Breast epithelium (tissue), 4 donors: ENCODE results near the gene NR4A1. TPM values are rescaled to one million over a fixed set of nuclear protein-coding genes. Genes with fewer than 3 reads are reported as not detected.

ENCODE experiments used
- DNase-seq, 2 donors: peaks; one replicate each; pipeline ENCODE4 v3.0.0-alpha.2; 2019; ENCODE audit warnings: low spot score in 2 of 2
- H3K27ac ChIP-seq, 2 donors: fragments of 200-600 bp; sonication (generic) in 1 of 2; one replicate each; pipeline ENCODE4 v1.5.1; 2016 to 2019; ENCODE audit warnings: mild to moderate bottlenecking in 1 of 2
- H3K27me3 ChIP-seq, 2 donors: fragments of 200-600 bp; sonication (generic) in 1 of 2; one replicate each; pipeline versions ENCODE4 v1.5.1 to v1.6.0; 2017 to 2019; ENCODE audit warnings: control low read depth in 1 of 2, mild to moderate bottlenecking in 1 of 2
- H3K36me3 ChIP-seq: fragments of 200-600 bp; one replicate; pipeline ENCODE4 v1.5.1; 2019
- H3K4me1 ChIP-seq, 2 donors: fragments of 200-600 bp; sonication (generic); one replicate each; pipeline ENCODE4 v1.5.1; 2016 to 2019; ENCODE audit warnings: control low read depth in 1 of 2
- H3K4me3 ChIP-seq, 3 donors: fragments of 200-600 bp; sonication (generic); 1 replicate in 2 of 3; 2 replicates in 1 of 3; pipeline ENCODE4 v1.5.1; 2016 to 2019; ENCODE audit warnings: mild to moderate bottlenecking in 3 of 3, moderate library complexity in 2 of 3
- H3K9me3 ChIP-seq, 2 donors: fragments of 200-600 bp; sonication (generic) in 1 of 2; one replicate each; pipeline ENCODE4 v1.5.1; 2016 to 2019; ENCODE audit warnings: control low read depth in 1 of 2
- CTCF ChIP-seq, 3 donors: fragments of 450-650 bp; IDR thresholded peaks; one replicate each; pipeline ENCODE4 v1.5.1; 2016 to 2017; ENCODE audit warnings: antibody characterized with exemption in 3 of 3, mild to moderate bottlenecking in 3 of 3, moderate library complexity in 3 of 3
- POLR2A ChIP-seq: fragments of 450-650 bp; IDR thresholded peaks from one replicate; pipeline ENCODE4 v1.6.1; 2016; ENCODE audit warnings: antibody characterized with exemption, mild to moderate bottlenecking, moderate library complexity
- POLR2AphosphoS5 ChIP-seq, 3 donors: sonication (generic); formaldehyde crosslinking; IDR thresholded peaks; one replicate each; pipeline ENCODE4 v1.6.1; 2017; ENCODE audit warnings: antibody characterized with exemption in 3 of 3
- intact Hi-C: fragments of 100-400 bp; cut with DNase I; formaldehyde crosslinking; loops from one replicate; pipeline ENCODE4 v1.15.1; 2023; ENCODE audit warnings: low total_unique reads
- total RNA-seq, 3 donors: library from RNA; depleted of rRNA; stranded (reverse); fragments of >200 nt; gene quantifications; one replicate each; pipeline ENCODE4 v1.1.0, GENCODE V29; 2016

Gene NR4A1
- total RNA-seq, 3 donors from 2014 or later, result 35.7 to 154 (median 66.2) TPM

GRCh38 chr12:52074971-52075724, 23.9 kb downstream of the NR4A1 start:
- intact Hi-C loops, result loop anchor here (5.0 kb wide), 1 partner anchor 403 kb away; no protein-coding TSS in a partner anchor
- Histone ChIP-seq H3K27ac (no peak overlapping the region), H3K27me3 (no peaks in the 10 kb centered on the region), H3K9me3 (no peaks in the 10 kb centered on the region), H3K36me3 (no peaks in the 10 kb centered on the region), H3K4me3 (no peak overlapping the region), H3K4me1 (peaks cover 0 to 12% of the 10 kb centered on the region in 2 donors)
- TF ChIP-seq POLR2AphosphoS5 (IDR thresholded peaks at IDR 0.05) (no peak), POLR2A (no peak), CTCF (IDR thresholded peaks at IDR 0.05) (no peak)
- DNase-seq, result no peak

- Histone ChIP-seq H3K4me3 (no peak overlapping the region), H3K9me3 (no peaks in the 10 kb centered on the region), H3K27me3 (no peaks in the 10 kb centered on the region), H3K27ac (no peak overlapping the region), H3K36me3 (no peaks in the 10 kb centered on the region), H3K4me1 (peaks cover 0 to 10% of the 10 kb centered on the region in 2 donors)
- intact Hi-C loops, result loop anchor here (5.0 kb wide), 1 partner anchor 405 kb away; no protein-coding TSS in a partner anchor
- no peak for TF ChIP-seq CTCF (IDR thresholded peaks at IDR 0.05)
- no peak for TF ChIP-seq POLR2A
- TF ChIP-seq POLR2AphosphoS5 (IDR thresholded peaks at IDR 0.05), result no peak
- no peak for DNase-seq
Measured at GRCh38 chr12:52076811-52077210, 25.6 kb downstream of the NR4A1 start.

GRCh38 chr12:52078276-52078675, 27.0 kb downstream of the NR4A1 start:
- Histone ChIP-seq H3K4me3 (no peak overlapping the region), H3K36me3 (no peaks in the 10 kb centered on the region)
- intact Hi-C loops, result loop anchor here (5.0 kb wide), 1 partner anchor 406 kb away; no protein-coding TSS in a partner anchor

GRCh38 chr12:52079576-52080402, 28.5 kb downstream of the NR4A1 start, which contains the start of gene SMIM41:
SMIM41 (plus strand) TSS chr12:52079704; CDS start chr12:52079780, 76 bp downstream.
- Histone ChIP-seq H3K36me3 (no peaks in the 10 kb centered on the region), H3K27me3 (no peaks in the 10 kb centered on the region)
- intact Hi-C loops, result loop anchor here (5.0 kb wide), 2 partner anchors 52 to 407 kb away; no protein-coding TSS in a partner anchor

More at GRCh38 chr12:52078276-52078675, 27.0 kb downstream of the NR4A1 start:
- H3K9me3 ChIP-seq, result no peaks in the 10 kb centered on the region
- H3K4me1 ChIP-seq, result peaks cover 0 to 15% of the 10 kb centered on the region in 2 donors
- H3K27ac ChIP-seq, result no peak overlapping the region
- TF ChIP-seq POLR2A, result no peak
- TF ChIP-seq CTCF (IDR thresholded peaks at IDR 0.05), result peak in 1 of 3 donors; percentile 1
- TF ChIP-seq POLR2AphosphoS5 (IDR thresholded peaks at IDR 0.05), result no peak
- no peak for DNase-seq
- no peaks in the 10 kb centered on the region for H3K27me3 ChIP-seq

More at GRCh38 chr12:52079576-52080402, 28.5 kb downstream of the NR4A1 start, which contains the start of gene SMIM41:
- H3K27ac ChIP-seq, result peak within 1 kb of the TSS in 1 of 2 donors; percentile 89
- H3K4me3 ChIP-seq, result no peak within 1 kb of the TSS
- DNase-seq, result no peak
- H3K4me1 ChIP-seq, result peaks cover 0 to 15% of the 10 kb centered on the region in 2 donors
- TF ChIP-seq POLR2AphosphoS5 (IDR thresholded peaks at IDR 0.05) (no peak), POLR2A (no peak), CTCF (IDR thresholded peaks at IDR 0.05) (no peak)
- H3K9me3 ChIP-seq, result no peaks in the 10 kb centered on the region
